ENCODE data around the gene EFCAB6.

- TF ChIP-seq, protein P1, sequence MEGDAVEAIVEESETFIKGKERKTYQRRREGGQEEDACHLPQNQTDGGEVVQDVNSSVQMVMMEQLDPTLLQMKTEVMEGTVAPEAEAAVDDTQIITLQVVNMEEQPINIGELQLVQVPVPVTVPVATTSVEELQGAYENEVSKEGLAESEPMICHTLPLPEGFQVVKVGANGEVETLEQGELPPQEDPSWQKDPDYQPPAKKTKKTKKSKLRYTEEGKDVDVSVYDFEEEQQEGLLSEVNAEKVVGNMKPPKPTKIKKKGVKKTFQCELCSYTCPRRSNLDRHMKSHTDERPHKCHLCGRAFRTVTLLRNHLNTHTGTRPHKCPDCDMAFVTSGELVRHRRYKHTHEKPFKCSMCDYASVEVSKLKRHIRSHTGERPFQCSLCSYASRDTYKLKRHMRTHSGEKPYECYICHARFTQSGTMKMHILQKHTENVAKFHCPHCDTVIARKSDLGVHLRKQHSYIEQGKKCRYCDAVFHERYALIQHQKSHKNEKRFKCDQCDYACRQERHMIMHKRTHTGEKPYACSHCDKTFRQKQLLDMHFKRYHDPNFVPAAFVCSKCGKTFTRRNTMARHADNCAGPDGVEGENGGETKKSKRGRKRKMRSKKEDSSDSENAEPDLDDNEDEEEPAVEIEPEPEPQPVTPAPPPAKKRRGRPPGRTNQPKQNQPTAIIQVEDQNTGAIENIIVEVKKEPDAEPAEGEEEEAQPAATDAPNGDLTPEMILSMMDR (IDR thresholded peaks at IDR 0.05) = no peak
- no peak for TF ChIP-seq POLR2A (IDR thresholded peaks at IDR 0.05)
- TF ChIP-seq POLR2AphosphoS5 (IDR thresholded peaks at IDR 0.05) = no peak
Observed at GRCh38 chr22:43526946-43527345, 285.2 kb downstream of the EFCAB6 start.
